Measurements from ENCODE around the gene ALG12.
"Not testable (repeated sequence)": the region's sequence is repeated elsewhere in the genome, so short reads cannot be mapped to it uniquely, and the experiment has no call there.

Gene ALG12

GRCh38 chr22:49951986-49952896 lies 34.0 kb upstream of the ALG12 start:
- H3K27me3 Mint-ChIP-seq = no peaks in the 10 kb centered on the region
- no peak overlapping the region for H3K4me3 Mint-ChIP-seq
- no peak for ATAC-seq
- H3K27ac Mint-ChIP-seq = no peak overlapping the region
- H3K4me1 Mint-ChIP-seq = peaks cover 5% of the 10 kb centered on the region
- H3K9me3 Mint-ChIP-seq = no peaks in the 10 kb centered on the region
- no peak for DNase-seq

DNA sequence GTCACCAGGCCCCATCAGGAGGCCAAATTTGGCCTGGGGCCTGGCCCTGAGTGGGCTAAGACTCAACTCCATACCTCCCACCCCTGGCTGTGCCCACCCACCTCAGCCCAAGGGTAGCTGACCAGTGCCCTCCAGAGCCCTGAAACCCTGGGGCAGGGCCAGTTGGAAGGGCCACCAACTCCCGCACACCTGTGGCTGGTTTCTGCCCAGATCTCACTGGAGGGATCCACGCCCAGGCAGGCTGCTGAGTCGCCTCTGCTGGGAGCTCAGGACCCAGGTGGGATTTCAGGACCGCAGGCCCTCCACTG lies 33.4 kb upstream of the ALG12 start:
- DNase-seq (no peak), ATAC-seq (no peak)
- H3K27me3 Mint-ChIP-seq = no peaks in the 10 kb centered on the region
- no peak overlapping the region for H3K4me3 Mint-ChIP-seq
- no peaks in the 10 kb centered on the region for H3K9me3 Mint-ChIP-seq
- peaks cover 5% of the 10 kb centered on the region for H3K4me1 Mint-ChIP-seq
- H3K27ac Mint-ChIP-seq = no peak overlapping the region

DNA sequence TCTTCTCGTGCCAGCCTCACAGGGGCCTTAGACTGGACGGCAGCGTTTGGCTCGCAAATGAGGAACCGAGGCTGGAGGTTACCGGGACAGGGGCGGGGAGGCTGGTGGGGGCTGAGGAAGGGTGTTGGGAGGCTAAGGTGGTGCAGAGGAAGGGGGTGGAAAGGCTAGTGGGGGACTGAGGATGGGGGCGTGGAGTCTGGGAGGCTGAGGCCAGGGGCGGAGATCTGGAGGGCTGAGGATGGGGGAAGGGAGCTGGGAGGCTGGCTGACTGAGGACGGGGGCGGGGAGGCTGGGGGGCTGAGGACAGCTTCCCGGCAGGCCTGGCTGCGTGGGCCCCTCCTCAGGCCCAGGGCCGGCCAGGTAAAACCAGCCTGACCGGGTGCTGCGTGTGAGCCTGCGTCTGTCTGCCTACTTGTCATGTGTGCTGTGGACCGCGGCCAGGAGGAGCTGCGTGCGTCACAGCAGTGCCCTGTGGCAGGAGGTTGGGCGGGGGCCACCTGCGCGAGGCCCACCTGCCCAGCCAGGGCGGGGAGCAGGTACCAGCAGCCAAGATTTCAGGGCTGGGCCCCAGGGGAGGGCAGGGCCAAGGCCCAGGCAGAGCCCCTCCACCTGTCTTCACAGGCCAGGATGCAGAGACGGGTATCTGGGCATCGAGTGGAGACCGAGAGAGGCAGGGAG lies 32.9 kb upstream of the ALG12 start:
- no peak overlapping the region for H3K4me3 Mint-ChIP-seq
- ATAC-seq (no peak), DNase-seq (no peak)
- H3K9me3 Mint-ChIP-seq = no peaks in the 10 kb centered on the region
- no peak overlapping the region for H3K27ac Mint-ChIP-seq
- peaks cover 5% of the 10 kb centered on the region for H3K4me1 Mint-ChIP-seq
- no peaks in the 10 kb centered on the region for H3K27me3 Mint-ChIP-seq

- DNase-seq (no peak), ATAC-seq (peak; percentile 9)
- H3K9me3 Mint-ChIP-seq = no peaks in the 10 kb centered on the region
- H3K4me3 Mint-ChIP-seq = no peak overlapping the region
- no peak overlapping the region for H3K27ac Mint-ChIP-seq
- no peaks in the 10 kb centered on the region for H3K27me3 Mint-ChIP-seq
- H3K4me1 Mint-ChIP-seq = peaks cover 12% of the 10 kb centered on the region
These were observed 32.3 kb upstream of the ALG12 start for GRCh38 chr22:49950396-49950994.

- DNase-seq (no peak), ATAC-seq (peak; percentile 3)
- Mint-ChIP-seq H3K4me1 (peaks cover 14% of the 10 kb centered on the region), H3K27me3 (no peaks in the 10 kb centered on the region), H3K9me3 (no peaks in the 10 kb centered on the region), H3K4me3 (no peak overlapping the region), H3K27ac (peak overlapping the region in 1 of 2 donors; percentile 61)
These were observed 31.7 kb upstream of the ALG12 start for GRCh38 chr22:49949914-49950292.

DNA sequence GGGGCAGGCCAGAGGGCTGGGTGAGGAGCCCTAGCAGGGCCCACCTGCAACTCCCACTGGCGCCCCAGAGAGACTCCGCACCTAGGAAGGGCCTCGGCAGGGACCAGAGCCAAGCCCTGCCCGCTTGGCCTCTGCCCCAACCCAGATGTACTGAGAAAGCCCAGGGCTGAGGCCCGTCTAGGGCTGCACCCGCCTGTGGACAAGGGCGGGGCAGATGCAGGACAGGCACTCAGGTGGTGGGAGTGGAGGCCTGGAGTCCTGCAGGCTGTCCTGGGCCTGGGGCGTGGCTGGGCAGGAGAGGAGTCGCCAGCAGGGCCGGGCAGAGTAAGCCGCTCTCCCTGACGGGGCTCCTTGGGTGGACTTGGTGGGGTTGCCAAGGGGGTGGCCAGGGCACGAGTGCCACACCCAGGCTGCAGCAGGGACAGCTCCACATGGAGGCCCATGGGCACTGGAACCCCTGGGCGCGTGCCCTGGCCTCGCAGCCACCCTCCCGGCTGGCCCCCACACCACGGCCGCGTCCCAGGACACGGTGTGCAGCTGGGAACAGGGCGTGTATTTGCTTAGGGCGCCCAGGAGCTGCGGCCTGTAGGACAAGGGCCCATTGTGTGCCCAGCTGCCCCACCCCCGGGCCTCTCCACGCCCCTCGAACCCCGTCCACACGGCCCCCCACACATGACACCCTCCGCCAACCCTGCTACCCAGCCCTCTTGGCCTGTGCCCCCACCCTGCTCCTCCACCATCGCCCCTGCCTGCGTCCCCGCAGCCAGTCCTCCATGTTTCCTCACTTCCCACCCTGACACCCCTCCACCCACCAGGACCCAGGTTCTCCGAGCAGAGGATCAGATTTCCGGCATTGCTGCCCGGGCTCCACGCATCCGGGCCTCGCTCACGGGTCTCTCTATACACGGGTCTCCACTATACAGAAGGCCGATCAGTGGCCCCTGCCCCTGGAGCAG lies 31.0 kb upstream of the ALG12 start:
- Mint-ChIP-seq H3K9me3 (no peaks in the 10 kb centered on the region), H3K4me1 (peaks cover 19% of the 10 kb centered on the region), H3K27me3 (no peaks in the 10 kb centered on the region), H3K4me3 (no peak overlapping the region), H3K27ac (peak overlapping the region in 1 of 2 donors; percentile 61)
- DNase-seq = no peak
- ATAC-seq = peak; percentile 22

DNA sequence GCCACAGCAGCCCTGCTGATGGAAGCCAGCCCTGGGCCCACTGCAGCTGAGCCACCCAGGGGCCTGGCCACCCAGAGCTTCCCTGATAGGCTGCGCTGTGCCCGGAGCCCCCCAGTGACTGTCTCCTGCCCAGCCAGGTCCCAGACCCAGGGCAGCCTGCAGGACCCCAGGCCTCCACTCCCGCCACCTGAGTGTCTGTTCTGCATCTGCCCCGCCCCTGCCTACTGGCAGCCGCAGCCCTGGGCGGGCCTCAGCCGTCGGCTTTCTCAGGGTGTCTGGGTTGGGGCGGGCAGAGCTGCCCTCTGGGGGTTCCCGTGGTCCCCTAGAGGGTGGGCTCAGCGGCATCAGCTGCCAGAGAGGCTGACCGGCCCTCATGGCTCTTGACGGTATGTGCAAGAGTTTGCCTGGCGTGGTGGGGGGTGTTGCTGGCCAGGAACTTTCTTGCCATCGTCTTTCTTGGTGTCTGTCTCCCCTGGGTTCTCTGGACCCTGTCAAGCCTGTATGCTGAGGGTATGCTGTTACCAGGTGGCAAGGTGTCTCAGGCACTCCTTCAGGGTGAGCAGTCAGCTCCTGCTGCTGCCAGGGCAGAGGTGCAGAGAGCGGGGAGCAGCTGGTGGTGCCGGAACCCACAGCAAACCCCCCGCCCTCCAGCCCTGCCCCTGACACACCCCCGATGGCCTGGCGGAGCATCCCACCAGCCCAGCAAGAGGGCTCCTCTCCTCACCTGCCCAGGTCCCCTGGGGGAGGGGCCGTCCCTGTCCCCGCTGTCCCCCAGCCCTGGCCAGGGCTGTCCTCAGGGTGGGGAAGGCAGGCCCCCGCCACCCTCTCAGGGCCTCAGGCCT lies 30.1 kb upstream of the ALG12 start:
- Mint-ChIP-seq H3K4me3 (no peak overlapping the region), H3K27ac (no peak overlapping the region), H3K4me1 (peaks cover 28% of the 10 kb centered on the region), H3K27me3 (no peaks in the 10 kb centered on the region), H3K9me3 (no peaks in the 10 kb centered on the region)
- DNase-seq (no peak), ATAC-seq (peak; percentile 11)

DNA sequence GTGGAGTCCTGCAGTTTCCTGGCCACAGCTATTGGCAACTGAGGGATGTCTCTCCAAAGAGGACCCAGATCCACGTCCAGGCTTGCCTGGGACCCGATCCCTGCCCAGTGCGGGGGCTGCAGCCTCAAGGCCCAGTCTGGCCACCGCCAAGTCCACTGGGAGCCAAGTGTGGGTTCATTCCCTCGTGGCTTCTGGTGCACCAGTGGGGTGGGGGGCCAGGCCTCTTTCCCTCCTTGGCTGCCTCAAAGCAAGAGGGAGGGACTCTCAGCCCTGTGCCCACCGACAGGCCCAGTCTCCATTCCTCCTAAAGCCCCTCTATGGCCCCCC lies 29.0 kb upstream of the ALG12 start:
- Mint-ChIP-seq H3K27ac (no peak overlapping the region), H3K9me3 (no peaks in the 10 kb centered on the region), H3K27me3 (no peaks in the 10 kb centered on the region), H3K4me1 (peaks cover 28% of the 10 kb centered on the region), H3K4me3 (no peak overlapping the region)
- ATAC-seq (no peak), DNase-seq (no peak)

DNA sequence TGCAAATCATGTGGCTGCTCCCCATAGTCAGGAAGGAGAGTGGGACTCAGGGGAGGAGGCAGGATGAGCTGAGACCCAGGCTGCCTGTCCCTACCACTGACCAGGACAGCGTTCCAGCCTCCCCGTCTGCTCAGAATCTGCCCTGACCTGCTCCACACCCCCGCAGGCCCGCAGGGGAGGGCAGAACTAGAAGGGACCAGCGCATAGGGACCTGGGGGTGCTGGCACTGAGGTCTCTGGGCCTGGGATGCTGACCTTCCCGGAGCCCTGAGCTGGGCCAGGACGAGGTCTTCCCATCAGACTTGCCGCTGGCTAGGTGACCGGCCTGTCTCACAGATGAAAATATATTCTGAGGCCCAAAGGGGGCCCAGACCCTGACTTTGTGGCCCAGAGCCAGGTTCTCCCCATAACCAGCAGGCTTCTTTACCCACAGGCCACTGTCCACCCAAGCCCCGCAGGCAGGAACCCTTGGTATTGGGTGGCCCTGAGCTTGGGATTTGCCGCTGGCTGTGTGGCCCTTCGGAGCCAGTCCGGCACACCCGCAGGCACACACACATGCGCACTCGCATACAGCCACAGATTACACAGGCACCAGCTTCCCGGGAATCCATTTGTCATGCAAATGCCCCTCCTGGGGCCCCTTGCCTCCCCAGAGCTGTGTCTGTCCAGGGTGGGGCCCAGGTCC lies 28.5 kb upstream of the ALG12 start:
- Mint-ChIP-seq H3K4me1 (peaks cover 28% of the 10 kb centered on the region), H3K9me3 (no peaks in the 10 kb centered on the region), H3K27ac (peak overlapping the region in 1 of 2 donors; percentile 59), H3K27me3 (no peaks in the 10 kb centered on the region), H3K4me3 (no peak overlapping the region)
- no peak for DNase-seq
- ATAC-seq = no peak

GRCh38 chr22:49945042-49945794 lies 27.0 kb upstream of the ALG12 start:
- Mint-ChIP-seq H3K27ac (peak overlapping the region; percentile 85 to 95), H3K4me1 (peaks cover 38% of the 10 kb centered on the region), H3K4me3 (peak overlapping the region in 1 of 2 donors; percentile 62)
- not testable (repeated sequence) for ATAC-seq, H3K9me3 Mint-ChIP-seq, H3K27me3 Mint-ChIP-seq
- DNase-seq = peak in 1 of 2 donors; percentile 65

DNA sequence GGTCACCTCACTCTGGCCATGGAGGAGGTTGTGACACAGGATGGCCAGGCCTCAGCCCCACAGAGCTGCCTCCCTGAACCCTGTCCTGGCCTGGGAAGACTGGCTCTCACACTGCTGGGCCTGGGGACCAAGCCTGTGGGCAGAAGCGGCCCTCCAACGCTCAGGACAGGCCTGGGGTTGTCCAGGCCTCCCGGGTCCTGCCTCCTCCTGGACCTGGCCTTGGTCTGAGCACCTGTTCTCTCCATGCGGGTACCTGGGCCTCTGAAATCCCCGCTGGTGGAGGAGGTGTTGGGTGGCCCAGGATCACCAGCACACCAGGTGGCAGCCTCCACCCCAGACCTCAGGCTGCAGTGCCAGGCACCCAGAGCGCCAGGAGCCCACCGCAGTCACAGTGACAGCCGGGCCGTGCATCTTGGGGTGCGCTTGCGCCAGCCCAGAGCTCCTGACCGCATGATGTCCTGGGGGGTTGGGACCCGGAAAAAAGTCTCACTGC lies 26.2 kb upstream of the ALG12 start:
- DNase-seq = no peak
- H3K4me3 Mint-ChIP-seq = peak overlapping the region; percentile 26 to 56
- peaks cover 0 to 7% of the 10 kb centered on the region in 2 donors for H3K9me3 Mint-ChIP-seq
- peaks cover 42% of the 10 kb centered on the region for H3K4me1 Mint-ChIP-seq
- no peak overlapping the region for H3K27ac Mint-ChIP-seq
- peak; percentile 25 for ATAC-seq
- H3K27me3 Mint-ChIP-seq = no peaks in the 10 kb centered on the region

DNA sequence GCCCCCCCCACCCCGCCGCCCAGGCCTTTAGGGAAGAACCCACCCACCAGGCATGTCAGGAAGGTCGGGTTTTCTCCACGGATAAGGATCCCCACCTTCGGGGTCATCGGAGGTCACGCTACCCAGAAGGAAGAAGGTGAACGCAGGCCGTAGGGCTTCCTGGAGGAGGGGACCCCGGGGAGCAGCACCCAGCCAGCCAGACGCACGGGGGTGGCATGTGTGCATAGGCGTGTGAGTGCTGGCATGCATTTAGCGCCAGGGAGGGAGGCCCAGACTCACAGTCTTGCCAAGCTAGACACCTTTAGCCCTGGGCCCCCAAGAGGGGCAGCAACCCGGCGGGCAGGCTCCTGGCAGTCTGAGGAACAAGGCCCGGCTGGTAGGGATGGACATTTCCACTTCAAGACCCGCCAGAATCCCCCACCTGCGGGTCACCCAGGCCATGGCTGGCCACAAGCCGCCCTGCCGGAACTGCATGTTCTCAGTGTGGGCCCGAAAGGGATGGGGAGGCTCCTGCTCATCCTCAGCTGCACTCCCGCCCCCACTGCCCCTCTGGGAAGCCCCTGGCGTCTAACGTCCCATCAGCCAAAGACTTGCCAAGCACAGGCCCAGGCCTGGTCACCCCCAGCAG lies 25.6 kb upstream of the ALG12 start:
- peaks cover 0 to 7% of the 10 kb centered on the region in 2 donors for H3K9me3 Mint-ChIP-seq
- H3K27ac Mint-ChIP-seq = no peak overlapping the region
- no peaks in the 10 kb centered on the region for H3K27me3 Mint-ChIP-seq
- ATAC-seq (peak; percentile 22), DNase-seq (no peak)
- H3K4me1 Mint-ChIP-seq = peaks cover 48% of the 10 kb centered on the region
- peak overlapping the region; percentile 26 to 56 for H3K4me3 Mint-ChIP-seq

- no peak overlapping the region for H3K27ac Mint-ChIP-seq
- no peaks in the 10 kb centered on the region for H3K27me3 Mint-ChIP-seq
- no peak overlapping the region for H3K4me3 Mint-ChIP-seq
- peak; percentile 53 for ATAC-seq
- DNase-seq = no peak
- peaks cover 53% of the 10 kb centered on the region for H3K4me1 Mint-ChIP-seq
- H3K9me3 Mint-ChIP-seq = peaks cover 0 to 7% of the 10 kb centered on the region in 2 donors
These were observed 25.1 kb upstream of the ALG12 start for GRCh38 chr22:49943405-49943765.

Data from stimulated activated naive CD8-positive, alpha-beta T cell treated with anti-CD3 and anti-CD28 coated beads, Interleukin-15, amount 100 ng/mL, for 72 hours (primary cell).